H9 (cell line): ENCODE measurements around the gene PRDM2. TPM values are rescaled to one million over a fixed set of nuclear protein-coding genes. Genes with fewer than 3 reads are reported as not detected.

Experiments used
- DNase-seq: peaks from one replicate; pipeline ENCODE4 v3.0.0-alpha.2; 2017
- H2AFZ ChIP-seq: one replicate; pipeline ENCODE4 v1.6.1; 2013; ENCODE audit warnings: mild to moderate bottlenecking, low read length, control low read depth, moderate library complexity
- H2AK5ac ChIP-seq: 2 replicates; pipeline ENCODE4 v1.6.1; 2013; ENCODE audit warnings: low read length, control low read depth, mixed read lengths; ENCODE audit not compliant: insufficient read length
- H2BK120ac ChIP-seq: one replicate; pipeline ENCODE4 v1.6.1; 2013; ENCODE audit warnings: low read depth, mild to moderate bottlenecking, low read length, control low read depth, inconsistent platforms; ENCODE audit not compliant: poor library complexity, severe bottlenecking
- H2BK12ac ChIP-seq: 2 replicates; pipeline ENCODE4 v1.6.1; 2013; ENCODE audit warnings: low read length, control low read depth, mixed read lengths, low read depth; ENCODE audit not compliant: insufficient read length
- H2BK15ac ChIP-seq: 2 replicates; pipeline ENCODE4 v1.6.1; 2013; ENCODE audit warnings: low read depth, low read length, control low read depth
- H2BK20ac ChIP-seq: one replicate; pipeline ENCODE4 v1.6.1; 2013; ENCODE audit warnings: low read depth, mild to moderate bottlenecking, low read length, control low read depth, inconsistent platforms; ENCODE audit not compliant: poor library complexity, severe bottlenecking
- H2BK5ac ChIP-seq: 2 replicates; pipeline ENCODE4 v1.6.1; 2013; ENCODE audit warnings: low read length, control low read depth, mixed read lengths; ENCODE audit not compliant: insufficient read length
- H3K14ac ChIP-seq: 2 replicates; pipeline ENCODE4 v1.6.1; 2013; ENCODE audit warnings: low read length, control low read depth; ENCODE audit not compliant: insufficient read depth
- H3K18ac ChIP-seq: 2 replicates; pipeline ENCODE4 v1.6.1; 2013; ENCODE audit warnings: low read depth, mild to moderate bottlenecking, mixed read lengths, low read length, control low read depth; ENCODE audit not compliant: insufficient read length
- H3K23ac ChIP-seq: 2 replicates; pipeline ENCODE4 v1.6.1; 2013; ENCODE audit warnings: low read length, control low read depth, mixed read lengths, low read depth; ENCODE audit not compliant: insufficient read length
- H3K23me2 ChIP-seq: 2 replicates; pipeline ENCODE4 v1.6.1; 2013; ENCODE audit warnings: low read depth, mild to moderate bottlenecking, mixed read lengths, low read length, control low read depth; ENCODE audit not compliant: insufficient read length, poor library complexity, severe bottlenecking
- H3K27ac ChIP-seq: 2 replicates; pipeline ENCODE4 v1.5.1; 2013; ENCODE audit warnings: low read length, control low read depth, mixed read lengths, low read depth; ENCODE audit not compliant: insufficient read length
- H3K27me3 ChIP-seq: 2 replicates; pipeline ENCODE4 v1.6.1; 2013; ENCODE audit warnings: low read length, control low read depth, inconsistent platforms; ENCODE audit not compliant: insufficient read depth
- H3K4ac ChIP-seq: 2 replicates; pipeline ENCODE4 v1.6.1; 2013; ENCODE audit warnings: low read depth, mild to moderate bottlenecking, control low read depth, inconsistent platforms, low read length, moderate library complexity
- H3K4me1 ChIP-seq: 2 replicates; pipeline ENCODE4 v1.6.1; 2013; ENCODE audit warnings: low read length, control low read depth, inconsistent platforms; ENCODE audit not compliant: insufficient read depth
- H3K4me2 ChIP-seq: 2 replicates; pipeline ENCODE4 v1.6.1; 2013; ENCODE audit warnings: low read length, control low read depth, mixed read lengths; ENCODE audit not compliant: insufficient read length, insufficient read depth
- H3K56ac ChIP-seq: 2 replicates; pipeline ENCODE4 v1.6.1; 2013; ENCODE audit warnings: low read depth, mild to moderate bottlenecking, mixed read lengths, low read length, control low read depth; ENCODE audit not compliant: insufficient read length
- H3K79me1 ChIP-seq: 2 replicates; pipeline ENCODE4 v1.6.1; 2013; ENCODE audit warnings: low read depth, mild to moderate bottlenecking, moderate library complexity, low read length, control low read depth, inconsistent platforms; ENCODE audit not compliant: insufficient read depth, poor library complexity, severe bottlenecking
- H3K79me2 ChIP-seq: 2 replicates; pipeline ENCODE4 v1.6.1; 2013; ENCODE audit warnings: low read length, control low read depth, inconsistent platforms; ENCODE audit not compliant: insufficient read depth
- H3K9ac ChIP-seq: 2 replicates; pipeline ENCODE4 v1.6.1; 2013; ENCODE audit warnings: low read length, control low read depth, mixed read lengths; ENCODE audit not compliant: insufficient read length; ENCODE audit errors: extremely low read depth
- H3K9me3 ChIP-seq: one replicate; pipeline ENCODE4 v1.6.1; 2013; ENCODE audit warnings: low read depth, low read length, inconsistent platforms; ENCODE audit not compliant: control insufficient read depth
- H3T11ph ChIP-seq: one replicate; pipeline ENCODE4 v1.6.1; 2013; ENCODE audit warnings: mild to moderate bottlenecking, low read length, control low read depth, inconsistent platforms
- H4K20me1 ChIP-seq: one replicate; pipeline ENCODE4 v1.6.1; 2013; ENCODE audit not compliant: control insufficient read depth, insufficient read length, insufficient read depth
- H4K5ac ChIP-seq: 2 replicates; pipeline ENCODE4 v1.6.1; 2013; ENCODE audit warnings: low read depth, mild to moderate bottlenecking, mixed read lengths, low read length, control low read depth; ENCODE audit not compliant: insufficient read length
- H4K8ac ChIP-seq: replicated peaks from 2 replicates; pipeline ENCODE4 v1.6.1; 2013; ENCODE audit warnings: low read length, control low read depth, mixed read lengths, low read depth; ENCODE audit not compliant: insufficient read length
- H4K91ac ChIP-seq: 2 replicates; pipeline ENCODE4 v1.6.1; 2013; ENCODE audit warnings: low read depth, mild to moderate bottlenecking, moderate library complexity, mixed read lengths, low read length, control low read depth; ENCODE audit not compliant: insufficient read length
- H3K27ac Mint-ChIP-seq, 3 experiments: 2 replicates in 2 of 3; 3 replicates in 1 of 3; pipeline ENCODE4 v1.8.0; 2020 to 2021; ENCODE audit warnings: mixed read lengths in 3 of 3, mild to moderate bottlenecking in 1 of 3, moderate library complexity in 1 of 3
- H3K27me3 Mint-ChIP-seq: 2 replicates; pipeline ENCODE4 v1.8.0; 2021; ENCODE audit warnings: low read depth, mild to moderate bottlenecking, moderate library complexity, mixed read lengths
- H3K36me3 Mint-ChIP-seq, 3 experiments: 2 replicates in 2 of 3; 3 replicates in 1 of 3; pipeline ENCODE4 v1.8.0; 2020 to 2021; ENCODE audit warnings: low read depth in 3 of 3, mixed read lengths in 3 of 3; ENCODE audit not compliant: insufficient read depth in 1 of 3
- H3K4me1 Mint-ChIP-seq, 2 experiments: 2 replicates each; pipeline ENCODE4 v1.8.0; 2020; ENCODE audit warnings: mixed read lengths in 2 of 2
- H3K4me3 Mint-ChIP-seq, 2 experiments: 2 replicates in 1 of 2; 3 replicates in 1 of 2; pipeline ENCODE4 v1.8.0; 2020 to 2021; ENCODE audit warnings: mild to moderate bottlenecking in 2 of 2, mixed read lengths in 2 of 2, moderate library complexity in 1 of 2
- H3K9me3 Mint-ChIP-seq, 2 experiments: 2 replicates in 1 of 2; 3 replicates in 1 of 2; pipeline ENCODE4 v1.8.0; 2020; ENCODE audit warnings: mild to moderate bottlenecking in 2 of 2, mixed read lengths in 2 of 2, moderate library complexity in 1 of 2
- WGBS: extraction: QIAGEN DNeasy Blood & Tissue Kit; methylation state at CpG from one replicate; pipeline ENCODE4 v1.1.7; 2013; ENCODE audit warnings: missing lambda C conversion rate, low lambda C conversion rate, mixed read lengths; ENCODE audit not compliant: insufficient read length; ENCODE audit errors: extremely low coverage; 5-methylcytosine and 5-hydroxymethylcytosine counted together
- total RNA-seq: library from RNA; stranded (reverse); gene quantifications from 2 replicates; pipeline ENCODE4 v1.2.1, GENCODE V29; 2021
- TF ChIP-seq, protein P1 (sequence below): fragments of 200-600 bp; sonication (generic); conservative IDR thresholded peaks from 3 replicates; pipeline ENCODE4 v1.8.0; 2021; ENCODE audit warnings: antibody characterized with exemption, mild to moderate bottlenecking

Gene PRDM2
- total RNA-seq, 1 experiment from 2014 or later: 24.5 TPM

GRCh38 chr1:13865851-13866250, 165.9 kb downstream of the PRDM2 start:
- Mint-ChIP-seq H3K9me3 (peaks cover 3 to 11% of the 10 kb centered on the region in 2 experiments; a peak in 2 of 5 replicates), H3K27ac (no peak overlapping the region), H3K27me3 (peaks cover 17% of the 10 kb centered on the region), H3K4me1 (peaks cover 0 to 4% of the 10 kb centered on the region in 2 experiments; a peak in 1 of 4 replicates), H3K4me3 (no peak overlapping the region), H3K36me3 (no peaks in the 10 kb centered on the region)
- no peaks in the 10 kb centered on the region for H3K9me3 ChIP-seq
- H2AFZ ChIP-seq: no peak overlapping the region
- H3K23ac ChIP-seq: no peak overlapping the region
- H2BK120ac ChIP-seq: no peak overlapping the region
- no peak overlapping the region for H4K91ac ChIP-seq
- no peak overlapping the region for H3K4me2 ChIP-seq
- H3K79me1 ChIP-seq: no peaks in the 10 kb centered on the region
- no peak overlapping the region for H3K56ac ChIP-seq
- H3K9ac ChIP-seq: no peak overlapping the region
- no peak overlapping the region for H3K27ac ChIP-seq
- no peaks in the 10 kb centered on the region for H3K79me2 ChIP-seq
- no peak overlapping the region for H4K5ac ChIP-seq
- no peak overlapping the region for H2AK5ac ChIP-seq
- whole genome bisulfite sequencing: no CpG with 5 or more reads among the region's 3 CpGs
- no peak overlapping the region for H3K18ac ChIP-seq
- H3K14ac ChIP-seq: no peak overlapping the region
- no peak overlapping the region for H2BK20ac ChIP-seq
- H4K20me1 ChIP-seq: no peaks in the 10 kb centered on the region
- no peak for DNase-seq
- H2BK12ac ChIP-seq: no peak overlapping the region
- H3T11ph ChIP-seq: no peak overlapping the region
- no peak overlapping the region for H2BK5ac ChIP-seq
- H3K23me2 ChIP-seq: no peaks in the 10 kb centered on the region
- H3K27me3 ChIP-seq: no peaks in the 10 kb centered on the region
- H3K4ac ChIP-seq: no peak overlapping the region
- H4K8ac ChIP-seq: no peak overlapping the region
- no peaks in the 10 kb centered on the region for H3K4me1 ChIP-seq
- H2BK15ac ChIP-seq: no peak overlapping the region
- TF ChIP-seq, protein P1, sequence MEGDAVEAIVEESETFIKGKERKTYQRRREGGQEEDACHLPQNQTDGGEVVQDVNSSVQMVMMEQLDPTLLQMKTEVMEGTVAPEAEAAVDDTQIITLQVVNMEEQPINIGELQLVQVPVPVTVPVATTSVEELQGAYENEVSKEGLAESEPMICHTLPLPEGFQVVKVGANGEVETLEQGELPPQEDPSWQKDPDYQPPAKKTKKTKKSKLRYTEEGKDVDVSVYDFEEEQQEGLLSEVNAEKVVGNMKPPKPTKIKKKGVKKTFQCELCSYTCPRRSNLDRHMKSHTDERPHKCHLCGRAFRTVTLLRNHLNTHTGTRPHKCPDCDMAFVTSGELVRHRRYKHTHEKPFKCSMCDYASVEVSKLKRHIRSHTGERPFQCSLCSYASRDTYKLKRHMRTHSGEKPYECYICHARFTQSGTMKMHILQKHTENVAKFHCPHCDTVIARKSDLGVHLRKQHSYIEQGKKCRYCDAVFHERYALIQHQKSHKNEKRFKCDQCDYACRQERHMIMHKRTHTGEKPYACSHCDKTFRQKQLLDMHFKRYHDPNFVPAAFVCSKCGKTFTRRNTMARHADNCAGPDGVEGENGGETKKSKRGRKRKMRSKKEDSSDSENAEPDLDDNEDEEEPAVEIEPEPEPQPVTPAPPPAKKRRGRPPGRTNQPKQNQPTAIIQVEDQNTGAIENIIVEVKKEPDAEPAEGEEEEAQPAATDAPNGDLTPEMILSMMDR: no peak
